ENCODE measurements around the gene LUC7L.

GRCh38 chr16:188674-189073, 40.6 kb downstream of the LUC7L start:
- TF ChIP-seq CTCF (IDR thresholded peaks at IDR 0.05) = peak; percentile 28
- no peak for TF ChIP-seq EZH2 (IDR thresholded peaks at IDR 0.05)
